K562 (cell line): ENCODE results near the gene GGT1. TPM values are rescaled to one million over a fixed set of nuclear protein-coding genes. Genes with fewer than 3 reads are reported as not detected.
"Not testable (repeated sequence)": the region's sequence is repeated elsewhere in the genome, so short reads cannot be mapped to it uniquely, and the experiment has no call there.

Experiments
- ATAC-seq: fragments of 200-7000 bp; cut with Tn5 transposase; 3 replicates; pipeline ENCODE4 v1.9.1; 2020; ENCODE audit warnings: moderate library complexity
- BruUV-seq: library from RNA; stranded (reverse); fragments of 400-500 nt; replicated peaks from 2 replicates; lab custom pipeline; 2021; lab: Mats Ljungman, UMichigan
- CTCF ChIA-PET: fragments of 300-600 bp; formaldehyde crosslinking; extraction: SDS; loops from one replicate; lab custom pipeline; 2021; ENCODE audit warnings: low intra/inter-chr PET ratio; lab: Yijun Ruan, JAX
- POLR2A ChIA-PET: fragments of 300-600, 350-650 bp; sonication (Branson Sonifier 250); formaldehyde crosslinking; extraction: SDS; loops from one replicate; lab custom pipeline; 2021; ENCODE audit warnings: antibody characterized with exemption, inconsistent platforms; lab: Yijun Ruan, JAX
- DNase-seq, 4 experiments: peaks; one replicate each; pipeline versions ENCODE4 v3.0.0 to v3.0.0-alpha.2; 2011 to 2018; ENCODE audit warnings: low spot score in 3 of 4, mixed read lengths in 3 of 4; ENCODE audit errors: extremely low read depth in 1 of 4
- FAIRE-seq: peaks from 2 replicates; lab custom pipeline; 2011; peaks lifted over from hg19 to GRCh38; lab: Jason Lieb, UNC
- H2AFZ ChIP-seq: 2 replicates; pipeline ENCODE4 v1.6.0; 2011; ENCODE audit warnings: low read depth, low read length, control low read depth, inconsistent platforms
- H3K27ac ChIP-seq: fragments of 200-600 bp; 3 replicates; pipeline ENCODE4 v1.8.0; 2011; ENCODE audit warnings: low read depth, mild to moderate bottlenecking, control low read depth, inconsistent platforms, low read length, moderate library complexity, mixed read lengths; ENCODE audit errors: extremely low read depth
- H3K27me3 ChIP-seq, 2 experiments: fragments of 300-600 bp in 1 of 2; 2 replicates in 1 of 2; 3 replicates in 1 of 2; pipeline versions ENCODE4 v1.6.0 to v1.8.0; 2011; ENCODE audit warnings: inconsistent platforms in 2 of 2, low read length in 2 of 2, mild to moderate bottlenecking in 1 of 2, mixed read lengths in 1 of 2, moderate library complexity in 1 of 2; ENCODE audit not compliant: control insufficient read depth in 2 of 2, insufficient read depth in 2 of 2
- H3K36me3 ChIP-seq: fragments of 300-600 bp; 3 replicates; pipeline ENCODE4 v1.8.0; 2011; ENCODE audit warnings: mild to moderate bottlenecking, low read length, inconsistent platforms; ENCODE audit not compliant: control insufficient read depth, insufficient read depth
- H3K4me1 ChIP-seq, 2 experiments: fragments of 200-600 bp in 1 of 2; replicated peaks in 1 of 2; 2 replicates in 1 of 2; 3 replicates in 1 of 2; pipeline versions ENCODE4 v1.5.1 to v1.8.0; 2011; ENCODE audit warnings: inconsistent platforms in 2 of 2, low read length in 2 of 2, mild to moderate bottlenecking in 1 of 2, mixed read lengths in 1 of 2, moderate library complexity in 1 of 2; ENCODE audit not compliant: control insufficient read depth in 2 of 2, insufficient read depth in 2 of 2
- H3K4me2 ChIP-seq: 2 replicates; pipeline ENCODE4 v1.6.1; 2011; ENCODE audit warnings: low read length, control low read depth, inconsistent platforms, mixed read lengths; ENCODE audit not compliant: insufficient read depth
- H3K4me3 ChIP-seq: fragments of 200-600 bp; sonication (generic), shearing (Covaris generic); 2 replicates; pipeline ENCODE4 v1.5.1; 2016; ENCODE audit warnings: control low read depth, inconsistent platforms
- H3K79me2 ChIP-seq: fragments of 200-600 bp; 3 replicates; pipeline ENCODE4 v1.8.0; 2011; ENCODE audit warnings: low read length, inconsistent platforms; ENCODE audit not compliant: control insufficient read depth, insufficient read depth
- H3K9ac ChIP-seq, 2 experiments: 2 replicates each; pipeline versions ENCODE4 v1.6.0 to v1.6.1; 2011; ENCODE audit warnings: low read depth in 2 of 2, low read length in 2 of 2, control low read depth in 1 of 2, inconsistent platforms in 1 of 2, mild to moderate bottlenecking in 1 of 2, mixed read lengths in 1 of 2; ENCODE audit not compliant: insufficient read depth in 1 of 2
- H3K9me1 ChIP-seq: one replicate; pipeline ENCODE4 v1.6.0; 2011; ENCODE audit warnings: inconsistent platforms, mild to moderate bottlenecking, low read length, moderate library complexity; ENCODE audit not compliant: control insufficient read depth, insufficient read depth
- H3K9me3 ChIP-seq: replicated peaks from 2 replicates; pipeline ENCODE4 v1.5.1; 2011; ENCODE audit warnings: low read depth, low read length, inconsistent platforms; ENCODE audit not compliant: control insufficient read depth, insufficient read depth
- H4K20me1 ChIP-seq: replicated peaks from 2 replicates; pipeline ENCODE4 v1.6.1; 2011; ENCODE audit warnings: low read length, inconsistent platforms, mixed read lengths; ENCODE audit not compliant: control insufficient read depth, insufficient read depth
- CBFA2T2 ChIP-seq: fragments of 450-650 bp; conservative IDR thresholded peaks from 2 replicates; pipeline ENCODE4 v1.6.1; 2017; ENCODE audit warnings: mild to moderate bottlenecking
- CXXC5 ChIP-seq: fragments of 250-450 bp; sonication (Bioruptor Pico); IDR thresholded peaks from 2 replicates; pipeline ENCODE4 v1.8.0; 2022; ENCODE audit warnings: inconsistent platforms, mild to moderate bottlenecking, moderate library complexity
- MEF2D ChIP-seq: conservative IDR thresholded peaks from 2 replicates; pipeline ENCODE4 v1.6.1; 2016; ENCODE audit warnings: low read depth, missing genetic modification characterization, missing compliant biosample characterization
- MEIS2 ChIP-seq: fragments of 450-650 bp; IDR thresholded peaks from 2 replicates; pipeline ENCODE4 v1.6.1; 2014; ENCODE audit warnings: mild to moderate bottlenecking; ENCODE audit not compliant: partially characterized antibody
- NR4A1 ChIP-seq, 2 experiments: fragments of 250-450 bp in 1 of 2; fragments of 450-650 bp in 1 of 2; sonication (Bioruptor Pico) in 1 of 2; IDR thresholded peaks; 2 replicates each; pipeline versions ENCODE4 v1.4.0 to v1.6.1; 2016 to 2020; ENCODE audit warnings: mild to moderate bottlenecking in 2 of 2, missing compliant biosample characterization in 1 of 2, missing genetic modification characterization in 1 of 2, moderate library complexity in 1 of 2
- PTTG1 ChIP-seq: fragments of 450-650 bp; IDR thresholded peaks from 2 replicates; pipeline ENCODE4 v1.6.1; 2016; ENCODE audit warnings: low read depth, mild to moderate bottlenecking, missing genetic modification characterization, missing compliant biosample characterization
- ZNF740 ChIP-seq, 3 experiments: fragments of 200-800 bp in 1 of 3; sonication (Bioruptor generic) in 1 of 3; sonication (generic) in 1 of 3; formaldehyde crosslinking in 1 of 3; IDR thresholded peaks; 2 replicates each; pipeline versions ENCODE4 v1.6.1 to v1.8.0; 2016 to 2022; ENCODE audit warnings: mild to moderate bottlenecking in 2 of 3, missing compliant biosample characterization in 2 of 3, missing genetic modification characterization in 2 of 3, missing genetic modification reagents in 1 of 3
- WGBS: fragments of 100-300 bp; shearing (Covaris generic); methylation state at CpG from one replicate; pipeline ENCODE4 v1.1.6; 2016; ENCODE audit warnings: low coverage, mixed read lengths; ENCODE audit not compliant: insufficient coverage; ENCODE audit errors: missing lambda C conversion rate; 5-methylcytosine and 5-hydroxymethylcytosine counted together
- in situ Hi-C: fragments of 300-500 bp; cut with MboI; formaldehyde crosslinking; loops from 4 replicates; pipeline ENCODE4 v1.15.0; 2018; ENCODE audit warnings: inconsistent platforms, mixed read lengths
- intact Hi-C: fragments of 100-400 bp; cut with micrococcal nuclease; formaldehyde crosslinking; loops from 2 replicates; pipeline ENCODE4 v1.14.2; 2022
- polyA plus RNA-seq, 8 experiments: library from polyadenylated mRNA; depleted of rRNA in 4 of 8; stranded (reverse) in 5 of 8; unstranded in 3 of 8; fragments of >200 nt; fragmentation: Nextera tagmentation in 2 of 8; fragmentation: Illumina TruSeq in 1 of 8; extraction: Ambion mirVana in 2 of 8; extraction: Trizol in 1 of 8; gene quantifications; 2 replicates each; pipeline versions ENCODE4 v1.2.1 to v1.2.3, GENCODE V29; 2011 to 2014; ENCODE audit warnings: inconsistent platforms in 1 of 8, missing spikeins in 1 of 8
- total RNA-seq, 7 experiments: library from RNA; depleted of rRNA in 6 of 7; stranded (reverse); fragments of >200 nt in 6 of 7; fragmentation: Illumina TruSeq in 2 of 7; extraction: Trizol in 2 of 7; gene quantifications; 2 replicates each; pipeline versions ENCODE4 v1.2.1 to v1.2.3, GENCODE V29; 2011 to 2021; ENCODE audit warnings: low replicate concordance in 1 of 7
- TF ChIP-seq, protein P1 (sequence below), 2 experiments: fragments of 250-450 bp in 1 of 2; fragments of 450-650 bp in 1 of 2; sonication (Bioruptor Pico) in 1 of 2; IDR thresholded peaks; 2 replicates each; pipeline versions ENCODE4 v1.6.1 to v1.8.0; 2016 to 2021; ENCODE audit warnings: mild to moderate bottlenecking in 2 of 2, moderate library complexity in 2 of 2, missing compliant biosample characterization in 1 of 2, missing genetic modification characterization in 1 of 2

GGT1 gene
- total and polyA plus RNA-seq, 9 of the 15 experiments (the other 6 are each of a cell fraction or from before 2014, with no cell fraction given) = 0.46 to 11.8 (median 6.9) TPM

DNA sequence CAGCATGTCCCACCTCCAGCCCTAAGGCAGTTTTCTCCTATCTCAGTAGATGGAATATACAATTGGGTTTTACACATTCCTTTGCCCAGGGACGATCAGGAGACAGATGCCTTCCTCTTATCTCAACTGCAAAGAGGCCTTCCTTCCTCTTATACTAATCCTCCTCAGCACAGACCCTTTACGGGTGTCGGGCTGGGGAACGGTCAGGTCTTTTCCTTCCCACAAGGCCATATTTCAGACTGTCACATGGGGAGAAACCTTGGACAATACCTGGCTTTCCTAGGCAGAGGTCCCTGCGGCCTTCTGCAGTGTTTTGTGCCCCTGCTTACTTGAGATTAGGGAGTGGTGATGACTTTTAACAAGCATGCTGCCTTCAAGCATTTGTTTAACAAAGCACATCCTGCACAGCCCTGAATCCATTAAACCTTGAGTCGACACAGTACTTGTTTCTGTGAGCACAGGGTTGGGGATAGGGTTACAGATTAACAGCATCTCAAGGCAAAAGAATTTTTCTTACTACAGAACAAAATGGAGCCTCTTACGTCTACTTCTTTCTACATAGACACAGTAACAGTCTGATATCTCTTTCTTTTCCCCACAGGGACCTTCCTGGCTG lies 27.9 kb downstream of the GGT1 start (continued):
- TF ChIP-seq CBFA2T2 = peak; percentile 33; the same call in 1 of the 2 replicates
- 0 out of 2 replicates have a peak, but pooled peaks have one; percentile 29 for TF ChIP-seq PTTG1
- TF ChIP-seq MEIS2 = peak; percentile 56
- TF ChIP-seq, protein P1, sequence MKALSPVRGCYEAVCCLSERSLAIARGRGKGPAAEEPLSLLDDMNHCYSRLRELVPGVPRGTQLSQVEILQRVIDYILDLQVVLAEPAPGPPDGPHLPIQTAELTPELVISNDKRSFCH (CRISPR knock-in tag; IDR thresholded peaks at IDR 0.05) = not testable (repeated sequence)
- TF ChIP-seq, protein P1 (tag; IDR thresholded peaks at IDR 0.05) = peak; percentile 77; the same call in 1 of the 2 replicates
- TF ChIP-seq CXXC5 (CRISPR knock-in tag) = 0 out of 2 replicates have a peak, but pooled peaks have one; percentile 31

DNA sequence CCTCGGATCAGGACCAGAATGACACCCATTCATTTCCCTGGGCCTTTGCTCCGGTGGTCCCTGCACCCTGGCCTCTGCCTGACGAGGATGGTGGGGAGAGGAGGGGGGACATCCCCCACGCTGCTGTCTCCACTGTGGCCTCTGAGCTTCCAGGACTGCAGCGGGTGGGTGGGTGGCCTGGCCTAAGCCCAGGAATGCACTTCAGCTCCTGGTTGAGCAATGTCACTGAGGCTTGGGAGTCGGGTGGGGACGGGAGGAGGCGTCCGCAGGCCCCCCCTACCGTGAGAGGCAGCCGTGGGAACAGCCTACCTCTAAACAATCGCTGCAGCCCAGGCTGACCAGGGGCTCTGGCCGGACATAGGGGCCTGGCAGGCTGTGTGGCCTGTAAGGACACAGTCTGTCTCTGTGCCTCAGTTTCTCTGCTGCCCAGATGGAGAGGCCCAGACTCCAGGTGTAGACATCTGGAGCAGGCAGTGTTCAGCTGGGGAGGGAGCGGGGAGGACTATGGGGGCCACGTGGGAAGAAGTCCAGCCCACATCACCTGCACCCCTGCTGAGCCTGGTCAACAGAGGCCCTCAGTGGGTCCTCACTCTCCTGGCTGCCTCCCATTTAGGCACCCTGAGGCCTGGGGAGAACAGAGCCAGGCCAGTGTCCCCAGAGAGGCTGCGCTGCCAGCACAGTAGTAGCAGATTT lies 28.6 kb downstream of the GGT1 start:
- H4K20me1 ChIP-seq; FAIRE-seq; H3K27me3 ChIP-seq; H3K4me3 ChIP-seq; H2AFZ ChIP-seq; in situ Hi-C loops; H3K36me3 ChIP-seq; intact Hi-C loops; H3K9me3 ChIP-seq; ATAC-seq; H3K4me2 ChIP-seq; H3K9me1 ChIP-seq; H3K79me2 ChIP-seq; BruUV-seq; POLR2A ChIA-PET; TF ChIP-seq ZNF740, NR4A1 (CRISPR knock-in tag; IDR thresholded peaks at IDR 0.05): not testable (repeated sequence)
- peak in 1 of 4 experiments; percentile 2 for DNase-seq
- peak overlapping the region in 1 of 2 experiments; percentile 26; a peak in 1 of 4 replicates for H3K9ac ChIP-seq
- peaks cover 9 to 29% of the 10 kb centered on the region in 2 experiments; a peak in 3 of 5 replicates for H3K4me1 ChIP-seq
- WGBS = 38% methylated on average over 11 of the region's 16 CpGs
- peak in 1 of 2 experiments; percentile 36; a peak in 1 of 4 replicates for TF ChIP-seq ZNF740 (tag; IDR thresholded peaks at IDR 0.05)
- 0 out of 2 replicates have a peak, but pooled peaks have one; percentile 20 for TF ChIP-seq NR4A1 (tag; IDR thresholded peaks at IDR 0.05)
- 0 out of 2 replicates have a peak, but pooled peaks have one; percentile 6 for TF ChIP-seq MEF2D (tag)
- TF ChIP-seq, all 486 proteins: peak for 3; not testable (repeated sequence) for 483
- CTCF ChIA-PET = not testable (repeated sequence)
- peak overlapping the region; percentile 54; the same call in 1 of the 3 replicates for H3K27ac ChIP-seq
